22Rv1 (cell line): ENCODE measurements around the gene DOK6.

ENCODE experiments used
- H3K27ac ChIP-seq: fragments of 450-650 bp; 2 replicates; pipeline ENCODE4 v1.5.1; 2017
- CTCF ChIP-seq: fragments of 450-650 bp; IDR thresholded peaks from 2 replicates; pipeline ENCODE4 v1.5.1; 2017; ENCODE audit warnings: mild to moderate bottlenecking
- ZFX ChIP-seq: fragments of 450-650 bp; IDR thresholded peaks from 2 replicates; pipeline ENCODE4 v1.6.1; 2017; ENCODE audit warnings: antibody characterized with exemption, borderline replicate concordance

The DOK6 gene

GRCh38 chr18:69492861-69493260, 92.2 kb downstream of the DOK6 start:
- no peak for TF ChIP-seq ZFX
- no peak for TF ChIP-seq CTCF
- no peak overlapping the region for H3K27ac ChIP-seq

DNA sequence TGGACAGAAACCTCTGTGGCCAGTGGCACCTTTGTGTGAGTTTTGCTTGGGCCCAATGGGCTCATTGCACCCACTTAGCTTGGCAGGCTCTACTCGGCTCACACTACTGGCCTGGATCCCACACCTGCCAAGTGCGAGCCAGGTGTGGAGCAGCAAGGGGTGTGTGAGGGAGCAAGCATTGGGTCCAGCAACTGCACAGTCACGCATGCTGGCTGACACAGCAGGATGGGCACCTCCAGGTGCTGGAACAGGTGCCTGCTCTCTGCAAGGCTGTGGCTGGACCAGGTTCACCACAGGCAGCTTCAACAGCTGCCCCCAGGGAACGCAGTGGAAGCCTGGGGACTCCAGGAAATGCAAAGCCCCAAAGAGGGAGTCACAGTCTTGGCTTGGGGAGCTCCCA, 94.2 kb downstream of the DOK6 start:
- TF ChIP-seq CTCF (no peak), ZFX (no peak)

GRCh38 chr18:69495338-69495737, 94.7 kb downstream of the DOK6 start:
- TF ChIP-seq CTCF: no peak
- no peak for TF ChIP-seq ZFX
- no peak overlapping the region for H3K27ac ChIP-seq

More for the DNA sequence above, 94.2 kb downstream of the DOK6 start:
- no peak overlapping the region for H3K27ac ChIP-seq

- TF ChIP-seq CTCF (no peak), ZFX (no peak)
Observed at GRCh38 chr18:69495841-69496533, 95.3 kb downstream of the DOK6 start.

DNA sequence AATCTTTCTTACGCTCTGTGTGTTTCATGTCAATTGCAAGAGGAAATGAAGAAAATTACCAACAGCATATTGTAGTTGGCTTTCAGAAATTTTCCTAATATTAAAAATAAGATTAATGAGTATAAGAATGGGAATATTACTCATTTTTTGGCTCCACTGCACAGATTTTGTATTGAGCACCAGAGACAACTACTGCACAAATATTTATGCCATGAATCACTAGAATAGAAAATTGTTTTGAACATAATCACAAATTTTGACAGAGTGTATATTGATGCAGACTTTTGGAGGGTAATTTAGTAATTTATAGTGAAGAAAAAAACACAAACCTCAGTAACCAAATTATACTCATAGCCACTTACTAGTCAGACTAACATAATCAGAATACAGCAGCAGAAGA, 118.3 kb downstream of the DOK6 start:
- H3K27ac ChIP-seq: no peak overlapping the region
- no peak for TF ChIP-seq ZFX
- TF ChIP-seq CTCF: no peak

More at GRCh38 chr18:69495841-69496533, 95.3 kb downstream of the DOK6 start:
- H3K27ac ChIP-seq: no peak overlapping the region

DNA sequence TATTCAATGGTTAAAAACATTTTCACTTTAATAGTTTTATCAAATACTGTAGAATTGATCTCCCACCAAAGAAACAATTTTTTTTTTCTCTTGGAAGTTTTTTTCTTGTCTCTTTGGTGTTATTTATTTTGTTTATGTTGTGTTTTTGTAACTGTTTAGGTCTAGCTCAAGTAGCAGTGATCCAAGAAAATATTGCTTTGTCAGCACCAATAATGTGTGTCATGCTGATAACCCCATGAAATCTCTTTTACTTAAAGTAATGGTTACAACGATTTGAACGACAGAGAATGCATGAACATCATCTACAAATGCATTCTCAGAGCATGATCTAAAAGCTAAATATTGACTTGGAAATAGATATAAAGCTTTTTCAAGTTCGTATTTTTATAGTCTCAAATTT, 122.9 kb downstream of the DOK6 start:
- no peak for TF ChIP-seq ZFX
- H3K27ac ChIP-seq: no peak overlapping the region

GRCh38 chr18:69528435-69528834, 127.7 kb downstream of the DOK6 start:
- TF ChIP-seq CTCF (no peak), ZFX (no peak)
- no peak overlapping the region for H3K27ac ChIP-seq

DNA sequence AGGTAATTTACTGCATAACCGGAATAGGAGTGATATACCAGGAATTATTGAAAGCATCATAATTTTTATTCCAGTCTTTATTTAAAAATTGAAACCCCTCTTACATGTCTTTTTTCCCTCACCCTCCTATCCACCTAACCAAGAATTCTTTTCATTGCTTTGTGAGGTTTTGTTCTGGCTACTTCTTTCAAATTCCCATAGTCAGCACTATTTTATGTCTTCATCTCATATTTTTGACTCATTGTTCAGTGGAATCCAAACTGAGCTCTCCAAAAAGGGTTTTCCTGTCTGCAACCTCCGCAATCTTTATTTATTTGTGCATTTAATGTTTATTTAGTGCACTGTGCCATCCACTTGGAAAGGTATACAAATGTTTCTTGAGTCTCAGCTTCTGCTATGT, 128.5 kb downstream of the DOK6 start:
- no peak for TF ChIP-seq ZFX
- TF ChIP-seq CTCF: no peak
- no peak overlapping the region for H3K27ac ChIP-seq
